GM19397 (cell line): Measurements from ENCODE around the gene FBN1.
A peak's percentile ranks its signal among the peaks of the same experiment; 100 is the strongest.

Experiments used
- ATAC-seq: cut with Tn5 transposase; IDR thresholded peaks from one replicate; pipeline ENCODE4 v1.9.1; 2021; ENCODE audit warnings: mild to moderate bottlenecking, moderate library complexity; ENCODE audit not compliant: unreplicated experiment

The FBN1 gene

GRCh38 chr15:48653216-48653615 lies 7.7 kb upstream of the FBN1 start:
- ATAC-seq: no peak

- ATAC-seq: no peak
Observed at GRCh38 chr15:48652510-48653076, 7.1 kb upstream of the FBN1 start.

- no peak for ATAC-seq
Observed at GRCh38 chr15:48650931-48651330, 5.4 kb upstream of the FBN1 start.

- ATAC-seq: no peak
Observed at GRCh38 chr15:48647962-48648361, 2.5 kb upstream of the FBN1 start.

- no peak for ATAC-seq
Observed at GRCh38 chr15:48646331-48646730, 822 bp upstream of the FBN1 start.

- ATAC-seq: peak; percentile 48
Observed at GRCh38 chr15:48644827-48645557, 517 bp downstream of the FBN1 start.

GRCh38 chr15:48644467-48644826 lies 1.1 kb downstream of the FBN1 start:
- peak; percentile 13 for ATAC-seq

- no peak for ATAC-seq
Observed at GRCh38 chr15:48643776-48644466, 1.6 kb downstream of the FBN1 start.

GRCh38 chr15:48643206-48643605 lies 2.3 kb downstream of the FBN1 start:
- ATAC-seq: no peak

GRCh38 chr15:48642795-48643194 lies 2.7 kb downstream of the FBN1 start:
- ATAC-seq: no peak

GRCh38 chr15:48641416-48641815 lies 4.1 kb downstream of the FBN1 start:
- ATAC-seq: no peak

GRCh38 chr15:48638963-48639362 lies 6.5 kb downstream of the FBN1 start:
- ATAC-seq: no peak

- no peak for ATAC-seq
Observed at GRCh38 chr15:48637639-48638038, 7.9 kb downstream of the FBN1 start.

GRCh38 chr15:48636511-48636910 lies 9.0 kb downstream of the FBN1 start:
- no peak for ATAC-seq

GRCh38 chr15:48634893-48635292 lies 10.6 kb downstream of the FBN1 start:
- no peak for ATAC-seq

GRCh38 chr15:48634096-48634495 lies 11.4 kb downstream of the FBN1 start:
- ATAC-seq: no peak

GRCh38 chr15:48632651-48633050 lies 12.9 kb downstream of the FBN1 start:
- no peak for ATAC-seq

- no peak for ATAC-seq
Observed at GRCh38 chr15:48631176-48631770, 14.2 kb downstream of the FBN1 start.

- no peak for ATAC-seq
Observed at GRCh38 chr15:48630245-48630644, 15.3 kb downstream of the FBN1 start.

- no peak for ATAC-seq
Observed at GRCh38 chr15:48628832-48629231, 16.7 kb downstream of the FBN1 start.

- no peak for ATAC-seq
Observed at GRCh38 chr15:48627260-48627940, 18.1 kb downstream of the FBN1 start.
